Measurements from ENCODE around the gene TPM4. TPM values are rescaled to one million over a fixed set of nuclear protein-coding genes. Genes with fewer than 3 reads are reported as not detected.

The TPM4 gene
- total and polyA plus RNA-seq, 2 of the 8 experiments (the other 6 are each of a cell fraction or from before 2014, with no cell fraction given), result 160 to 359 TPM

GRCh38 chr19:16116067-16116466, 39.8 kb downstream of the TPM4 start (continued):
- no peak for TF ChIP-seq HDAC6 (IDR thresholded peaks at IDR 0.05; ENCODE audit: low read depth, low read length)
- no peak for TF ChIP-seq RNF2 (IDR thresholded peaks at IDR 0.05; ENCODE audit: borderline replicate concordance, low read depth, low read length, missing control alignments, poor library complexity, severe bottlenecking)
- TF ChIP-seq SP1 (IDR thresholded peaks at IDR 0.05; ENCODE audit: low read depth, low read length), result no peak
- no peak for TF ChIP-seq EP300 (IDR thresholded peaks at IDR 0.05; ENCODE audit: borderline replicate concordance in 1 of 2, low read depth in 2 of 2, low read length in 2 of 2)
